HG02943 (cell line): ENCODE results near the gene SETD2.

ENCODE experiments used
- ATAC-seq: cut with Tn5 transposase; IDR thresholded peaks from one replicate; pipeline ENCODE4 v1.9.1; 2021; ENCODE audit warnings: mild to moderate bottlenecking, low read depth, moderate library complexity; ENCODE audit not compliant: unreplicated experiment

SETD2 gene

DNA sequence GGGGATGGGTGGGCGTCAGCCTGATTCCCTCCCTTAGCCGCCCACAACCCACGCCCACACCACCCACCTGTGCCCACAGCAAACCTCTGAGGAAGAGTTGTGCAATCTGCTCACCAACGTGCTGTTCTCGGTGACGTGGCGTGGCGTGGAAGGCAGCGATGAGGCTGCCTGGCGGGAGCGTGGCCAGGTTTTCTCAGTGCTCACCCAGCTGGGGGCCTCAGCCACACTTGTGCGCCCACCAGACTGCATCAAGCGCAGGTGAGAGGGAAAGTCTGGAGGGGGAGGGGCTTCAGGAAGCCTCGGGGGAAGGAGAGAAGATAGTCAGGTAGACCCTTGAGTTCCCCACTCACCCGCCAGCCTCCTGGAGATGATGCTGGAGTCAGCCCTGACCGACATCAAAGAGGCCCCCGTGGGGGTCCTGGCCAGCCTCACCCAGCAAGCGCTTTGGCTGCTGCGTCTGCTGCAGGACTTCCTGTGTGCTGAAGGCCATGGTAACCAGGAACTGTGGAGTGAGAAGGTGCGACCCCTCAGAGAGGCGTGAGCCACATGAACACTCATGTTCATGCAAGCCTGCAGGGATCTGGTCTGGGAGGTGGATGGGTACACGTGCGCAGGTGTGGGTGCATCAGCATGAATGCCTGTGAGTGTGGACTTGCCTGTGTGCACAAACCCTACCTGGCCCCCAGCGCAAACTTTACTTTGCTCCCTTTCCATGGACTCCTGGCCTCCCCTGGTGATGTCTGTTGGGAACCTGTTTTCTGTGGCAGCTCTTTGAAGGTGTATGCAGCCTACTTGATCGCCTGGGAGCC is 162.8 kb downstream of the SETD2 start:
- ATAC-seq, result no peak

DNA sequence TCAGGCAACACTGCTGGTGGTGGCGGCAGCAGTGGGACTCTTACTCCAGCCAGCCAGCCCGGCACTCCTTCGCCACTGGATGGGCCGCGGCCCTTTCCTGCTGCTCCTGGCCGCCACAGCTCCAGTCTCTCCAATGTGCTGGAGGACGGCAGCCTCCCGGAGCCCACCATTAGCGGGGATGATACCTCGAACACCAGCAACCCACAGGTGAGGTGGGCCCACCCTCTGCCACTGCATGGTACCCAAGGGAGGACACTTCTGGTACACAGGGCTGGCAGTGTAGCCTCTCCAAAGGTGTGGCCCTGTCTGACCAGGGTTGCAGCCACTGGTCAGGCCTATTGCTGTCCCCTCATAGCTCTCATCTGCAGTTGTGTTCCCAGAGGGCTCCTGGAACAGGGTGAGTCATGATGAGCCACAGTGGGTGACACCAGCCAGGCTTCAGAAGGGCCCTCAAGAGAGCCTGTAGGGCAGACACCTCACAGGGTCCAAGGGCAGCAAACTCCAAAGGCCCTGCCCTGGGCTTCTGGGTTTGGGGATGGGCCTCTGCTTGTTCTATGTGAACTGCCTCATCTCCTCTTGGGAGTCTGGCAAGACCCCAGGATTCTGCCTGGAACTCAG is 163.6 kb downstream of the SETD2 start:
- no peak for ATAC-seq

- ATAC-seq, result no peak
Observed at GRCh38 chr3:46999516-47000197, 164.3 kb downstream of the SETD2 start.

- ATAC-seq, result no peak
Observed at GRCh38 chr3:46998852-46999515, 164.9 kb downstream of the SETD2 start.

- no peak for ATAC-seq
Observed at GRCh38 chr3:46998121-46998851, 165.6 kb downstream of the SETD2 start.

DNA sequence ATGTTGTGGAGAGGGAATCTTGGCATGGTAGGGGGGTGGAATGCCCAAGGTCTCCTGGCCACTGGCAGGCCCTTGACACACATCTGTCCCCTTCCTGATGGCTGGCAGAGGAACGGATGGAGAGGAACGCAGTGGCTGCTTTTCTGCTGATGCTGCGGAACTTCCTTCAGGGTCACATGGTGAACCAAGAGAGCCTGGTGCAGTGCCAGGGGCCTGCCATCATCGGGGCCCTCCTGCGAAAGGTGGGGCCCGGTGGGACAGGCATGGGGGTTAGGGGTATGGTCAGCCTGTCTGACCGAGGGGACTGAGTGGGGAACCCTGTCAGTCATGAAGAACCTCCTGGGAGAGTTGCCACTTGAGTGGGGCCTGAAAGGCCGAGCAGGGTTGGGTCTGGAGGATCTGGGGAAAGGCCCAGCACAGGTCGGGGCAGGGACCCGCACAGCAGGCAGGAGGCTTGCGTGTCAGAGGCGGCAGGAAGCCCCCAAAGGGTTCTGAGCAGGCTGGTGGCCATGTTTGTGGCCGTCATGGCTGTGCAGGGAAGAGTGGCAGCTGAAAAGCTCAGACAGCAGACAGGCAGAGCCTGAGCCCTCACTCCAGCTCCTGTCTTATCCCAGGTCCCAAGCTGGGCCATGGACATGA is 166.3 kb downstream of the SETD2 start:
- no peak for ATAC-seq

DNA sequence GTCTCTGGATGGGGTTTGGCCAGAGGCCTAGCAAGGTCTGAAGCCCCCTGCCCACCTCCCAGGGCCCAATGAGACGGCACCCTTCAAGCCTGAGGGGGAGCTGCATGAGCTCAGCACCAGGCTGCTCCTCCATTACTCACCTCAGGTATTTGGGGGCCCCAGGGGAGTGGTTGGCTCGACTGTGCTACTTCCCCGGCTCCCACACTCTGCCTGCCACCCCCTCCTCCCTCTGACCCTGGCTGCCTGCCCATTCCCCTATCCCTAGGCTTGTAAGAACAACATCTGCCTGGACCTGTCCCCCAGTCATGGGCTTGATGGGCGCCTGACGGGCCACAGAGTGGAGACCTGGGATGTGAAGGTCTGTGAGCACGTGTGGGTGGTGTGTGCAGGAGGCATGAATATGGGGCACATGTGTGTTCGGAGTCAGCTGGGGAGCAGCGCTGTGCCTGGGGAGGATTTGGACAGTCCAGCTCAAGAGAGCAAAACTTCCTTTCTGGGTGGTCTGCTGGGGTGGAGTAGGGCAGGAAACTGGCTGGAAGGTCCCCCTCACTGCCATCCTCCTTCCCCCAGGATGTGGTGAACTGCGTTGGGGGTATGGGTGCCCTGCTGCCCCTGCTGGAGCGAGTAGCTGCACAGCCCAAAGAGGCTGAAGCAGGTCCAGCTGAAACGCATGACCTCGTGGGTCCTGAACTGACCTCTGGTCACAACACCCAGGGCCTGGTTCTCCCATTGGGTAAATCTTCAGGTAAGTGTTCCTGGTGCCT is 167.0 kb downstream of the SETD2 start:
- ATAC-seq, result no peak

- ATAC-seq, result no peak
Observed at GRCh38 chr3:46995901-46996562, 167.9 kb downstream of the SETD2 start.

GRCh38 chr3:46994801-46995731 is 168.8 kb downstream of the SETD2 start:
- no peak for ATAC-seq

- no peak for ATAC-seq
Observed at GRCh38 chr3:46993986-46994385, 169.9 kb downstream of the SETD2 start.

- no peak for ATAC-seq
Observed at GRCh38 chr3:46993292-46993691, 170.6 kb downstream of the SETD2 start.

DNA sequence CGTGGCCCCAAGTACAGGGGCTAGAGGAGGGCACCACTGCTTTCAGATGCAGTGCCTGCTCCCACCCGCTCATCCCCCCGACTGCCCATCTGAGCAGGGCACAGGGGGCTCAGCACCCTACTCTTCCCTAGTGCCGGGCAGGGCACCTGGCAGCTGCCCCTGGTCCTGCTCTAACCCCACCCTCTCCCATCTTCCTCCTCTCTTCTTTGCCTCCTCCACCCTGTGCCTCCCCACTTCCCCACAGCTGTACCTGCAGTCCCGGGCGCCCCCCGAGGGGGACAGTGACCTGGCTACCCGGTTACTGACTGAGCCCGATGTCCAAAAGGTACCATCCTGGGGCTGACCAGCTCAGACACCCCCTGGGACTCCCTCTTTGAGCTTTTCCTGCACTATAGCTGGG is 171.7 kb downstream of the SETD2 start:
- ATAC-seq, result no peak

GRCh38 chr3:46991406-46992165 is 172.3 kb downstream of the SETD2 start:
- no peak for ATAC-seq

DNA sequence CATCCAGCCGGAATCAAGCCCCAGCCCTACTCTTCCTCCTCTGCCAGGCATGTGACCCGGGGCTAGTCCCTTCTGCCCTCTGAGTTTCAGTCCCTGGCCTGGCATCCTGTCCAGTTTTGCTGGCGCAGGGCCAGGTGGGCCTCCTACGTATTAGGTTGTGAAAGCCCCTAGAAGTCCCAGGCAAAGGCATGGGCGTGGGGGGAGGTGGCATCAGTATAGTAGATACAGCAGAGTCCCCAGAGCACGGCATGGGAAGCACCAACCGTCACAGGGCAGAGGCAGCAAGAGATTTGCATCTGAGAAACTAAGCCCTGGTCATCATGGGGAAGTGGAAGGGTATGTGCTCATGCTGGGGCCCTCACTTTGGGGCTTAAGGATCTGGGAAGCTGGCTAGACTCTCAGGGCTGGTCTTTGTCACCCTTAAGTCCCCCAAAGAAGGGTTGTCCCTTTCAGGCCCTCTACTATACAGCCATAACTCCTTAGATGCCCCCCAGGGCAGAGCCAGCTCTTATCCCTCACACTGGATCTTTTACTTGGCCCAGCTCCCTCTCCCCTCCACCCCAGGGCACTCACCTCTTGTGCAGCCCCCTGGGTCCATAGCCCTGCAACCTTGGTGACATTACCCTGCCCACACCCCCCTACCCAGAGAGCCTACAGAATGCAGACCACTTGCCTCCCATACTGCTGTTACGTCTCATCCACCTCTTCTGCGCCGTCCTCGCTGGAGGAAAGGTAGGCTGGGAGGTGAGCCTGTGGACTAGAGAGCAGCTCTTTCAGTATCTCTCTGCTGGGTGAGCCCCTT is 173.1 kb downstream of the SETD2 start:
- no peak for ATAC-seq

GRCh38 chr3:46989146-46989810 is 174.6 kb downstream of the SETD2 start:
- no peak for ATAC-seq

DNA sequence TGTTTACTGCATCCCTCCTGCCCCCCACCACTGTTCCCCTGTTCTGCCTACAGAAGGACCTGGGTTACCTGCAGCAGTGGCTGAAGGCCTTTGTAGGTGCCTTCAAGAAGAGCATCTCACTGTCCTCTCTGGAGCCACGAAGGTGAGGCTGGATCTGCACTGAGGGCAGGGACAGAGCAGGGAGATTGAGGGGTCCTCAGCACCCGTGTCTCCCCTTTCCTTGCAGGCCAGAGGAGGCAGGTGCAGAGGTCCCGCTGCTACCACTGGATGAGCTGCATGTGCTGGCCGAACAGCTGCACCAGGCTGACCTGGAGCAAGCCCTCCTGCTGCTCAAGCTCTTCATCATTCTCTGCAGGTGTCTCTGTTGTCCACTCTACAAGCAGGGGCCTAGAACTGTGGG is 175.3 kb downstream of the SETD2 start:
- no peak for ATAC-seq
